Cardiac septum (tissue), 1 donor: Measurements from ENCODE around the gene ZNF891. TPM values are rescaled to one million over a fixed set of nuclear protein-coding genes. Genes with fewer than 3 reads are reported as not detected.

Experiments
- DNase-seq: peaks from one replicate; pipeline ENCODE4 v3.0.0-alpha.2; 2020; ENCODE audit warnings: low spot score
- intact Hi-C: fragments of 100-400 bp; cut with DNase I; formaldehyde crosslinking; loops from one replicate; pipeline ENCODE4 v1.14.0; 2022
- total RNA-seq: library from RNA; stranded (reverse); fragmentation: NEBNext Ultra II Directional; extraction: Animal tissue kit (Norgen Biotek cat#: 25700); gene quantifications from one replicate; pipeline ENCODE4 v1.2.1, GENCODE V29; 2021
- donor health status: DM: no; HTN: no; CAD: no.

Gene ZNF891
- total RNA-seq, 1 donor from 2014 or later: 1.1 TPM

DNA sequence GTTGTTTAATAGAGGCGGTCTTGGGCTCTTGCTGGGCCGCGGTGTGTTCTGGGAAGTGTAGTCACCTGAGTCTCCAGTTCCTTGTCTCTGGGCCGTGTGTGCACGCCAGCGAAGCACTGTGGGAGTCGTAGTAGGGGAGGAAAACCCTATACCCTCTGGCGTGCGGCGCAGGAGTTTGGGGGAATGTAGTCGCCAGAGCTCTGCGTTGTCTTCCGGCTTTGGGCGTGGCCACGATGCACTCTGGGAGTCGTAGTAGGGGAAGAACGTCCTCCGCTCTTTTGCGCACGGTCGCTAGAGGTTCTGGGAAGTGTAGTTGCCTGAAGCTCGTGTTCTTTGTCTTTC lies 50.1 kb downstream of the ZNF891 start:
- intact Hi-C loops: loop anchor here (1.0 kb wide), 5 partner anchors 43 to 124 kb away; partner anchors contain the start of genes ZNF10, ZNF26, ZNF268 and ZNF605
- DNase-seq: peak; percentile 98

DNA sequence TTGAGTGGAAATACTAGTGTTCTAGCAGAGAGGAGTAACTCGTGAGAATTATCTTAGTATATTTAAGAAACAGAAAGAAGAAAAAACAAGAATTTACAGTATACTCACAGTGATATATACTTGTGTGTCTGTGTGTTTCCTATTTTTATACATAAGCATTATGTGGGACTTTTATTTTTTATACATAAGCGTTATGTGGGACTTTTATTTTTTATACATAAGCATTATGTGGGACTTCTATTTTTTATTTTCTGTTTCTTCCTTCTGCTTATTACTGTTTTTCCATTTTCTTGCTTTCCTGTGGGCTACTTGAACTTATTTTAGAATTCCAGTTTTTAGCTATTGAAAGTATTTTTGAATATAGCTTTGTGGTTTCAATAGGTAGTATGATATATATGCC lies 56.2 kb downstream of the ZNF891 start:
- DNase-seq: no peak
- intact Hi-C loops: no loop called here

DNA sequence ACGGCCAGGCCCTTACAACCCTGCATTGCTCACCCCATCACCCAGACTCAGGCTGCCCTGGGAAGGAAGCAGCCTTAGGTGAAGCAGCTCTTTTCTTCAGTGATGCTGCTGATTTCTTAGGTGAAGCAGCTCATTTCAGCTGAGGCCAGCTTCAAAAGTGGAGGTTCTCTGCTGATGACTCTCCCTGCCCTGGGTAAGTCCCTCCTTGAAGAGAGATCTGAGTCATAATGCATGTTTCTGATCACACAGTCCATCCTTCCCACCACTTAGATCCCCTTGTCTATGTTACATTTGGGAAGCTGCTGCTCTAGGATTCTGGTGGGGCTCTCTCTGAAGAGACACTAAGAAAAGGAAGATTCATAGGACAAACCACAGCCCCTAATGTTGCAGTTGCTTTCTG lies 66.5 kb downstream of the ZNF891 start:
- intact Hi-C loops: no loop called here
- DNase-seq: no peak

DNA sequence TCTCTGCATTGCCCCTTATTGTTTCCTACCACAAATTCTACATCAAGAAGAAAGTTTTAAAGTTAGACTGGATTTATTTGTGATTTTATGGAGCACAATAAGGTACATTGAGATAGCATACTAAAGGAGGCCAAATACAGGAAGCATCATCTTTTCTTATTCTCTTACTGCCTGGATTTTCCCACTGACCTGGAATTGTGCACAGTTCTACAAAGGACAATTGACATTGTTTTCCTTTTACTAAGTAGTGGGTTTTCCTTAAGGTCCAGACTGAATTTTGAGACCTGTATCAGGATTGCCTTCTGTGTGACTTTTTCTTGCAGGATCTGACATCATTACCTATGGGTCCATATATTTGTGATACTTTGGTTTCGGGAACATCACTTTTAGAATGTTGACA lies 68.1 kb downstream of the ZNF891 start:
- intact Hi-C loops: no loop called here
- DNase-seq: no peak

DNA sequence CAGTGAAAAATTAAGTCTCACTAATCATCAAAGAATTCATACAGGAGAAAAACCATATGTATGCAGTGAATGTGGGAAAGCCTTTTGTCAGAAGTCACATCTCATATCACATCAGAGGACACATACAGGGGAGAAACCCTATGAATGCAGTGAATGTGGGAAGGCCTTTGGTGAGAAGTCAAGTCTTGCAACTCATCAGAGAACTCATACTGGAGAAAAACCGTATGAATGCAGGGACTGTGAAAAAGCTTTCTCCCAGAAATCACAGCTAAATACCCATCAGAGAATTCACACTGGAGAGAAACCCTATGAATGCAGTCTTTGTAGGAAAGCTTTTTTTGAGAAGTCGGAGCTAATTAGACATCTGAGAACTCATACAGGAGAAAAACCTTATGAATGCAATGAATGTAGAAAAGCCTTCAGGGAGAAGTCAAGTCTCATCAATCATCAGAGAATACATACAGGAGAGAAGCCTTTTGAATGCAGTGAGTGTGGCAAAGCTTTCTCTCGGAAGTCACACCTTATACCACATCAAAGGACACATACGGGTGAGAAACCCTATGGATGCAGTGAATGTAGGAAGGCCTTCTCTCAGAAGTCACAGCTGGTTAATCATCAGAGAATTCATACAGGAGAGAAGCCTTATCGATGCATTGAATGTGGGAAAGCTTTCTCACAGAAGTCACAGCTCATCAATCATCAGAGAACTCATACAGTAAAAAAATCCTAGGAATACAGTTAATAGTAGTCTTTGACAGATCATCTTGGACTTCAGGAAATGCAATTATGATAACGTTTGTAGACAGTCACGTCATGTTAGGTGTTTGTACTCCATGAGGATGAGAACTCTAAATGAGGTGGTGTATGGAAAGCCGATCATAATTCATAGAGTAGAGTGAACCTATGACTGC lies 71.6 kb downstream of the ZNF891 start:
- intact Hi-C loops: no loop called here
- DNase-seq: no peak

DNA sequence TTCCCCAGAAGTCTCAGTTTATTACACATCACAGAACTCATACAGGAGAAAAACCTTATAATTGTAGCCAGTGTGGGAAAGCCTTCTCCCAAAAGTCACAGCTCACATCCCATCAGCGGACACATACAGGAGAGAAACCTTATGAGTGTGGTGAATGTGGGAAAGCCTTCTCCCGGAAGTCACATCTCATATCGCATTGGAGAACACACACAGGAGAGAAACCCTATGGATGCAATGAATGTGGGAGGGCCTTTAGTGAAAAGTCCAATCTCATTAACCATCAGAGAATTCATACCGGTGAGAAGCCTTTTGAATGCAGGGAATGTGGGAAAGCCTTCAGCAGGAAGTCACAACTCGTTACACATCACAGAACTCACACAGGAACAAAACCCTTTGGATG lies 72.6 kb downstream of the ZNF891 start:
- intact Hi-C loops: no loop called here
- DNase-seq: no peak

Other genes with a start within 250 kb of the ZNF891 start
- 22.5 TPM for gene CHFR, start 242.7 kb downstream of the ZNF891 start, total RNA-seq
- gene ZNF605, start 174.0 kb downstream of the ZNF891 start, total RNA-seq: 12.6 TPM
- 4.4 TPM for gene ZNF26, start 143.9 kb downstream of the ZNF891 start, total RNA-seq
- gene ZNF84, start 92.8 kb downstream of the ZNF891 start, total RNA-seq: 19.1 TPM
- gene ZNF140, start 49.4 kb downstream of the ZNF891 start, total RNA-seq: 8.4 TPM
- 8.0 TPM for gene ZNF10, start 353 bp upstream of the ZNF891 start, total RNA-seq
- gene ZNF268, start 51.2 kb upstream of the ZNF891 start, total RNA-seq: 10.4 TPM
- gene ANHX, start 105.6 kb upstream of the ZNF891 start, total RNA-seq: not detected